Right atrium auricular region (tissue), 2 donors: ENCODE results near the gene TBC1D23. TPM values are rescaled to one million over a fixed set of nuclear protein-coding genes. Genes with fewer than 3 reads are reported as not detected.
"Not testable (repeated sequence)": the region's sequence is repeated elsewhere in the genome, so short reads cannot be mapped to it uniquely, and the experiment has no call there.

Source experiments
- DNase-seq: peaks from one replicate; pipeline ENCODE4 v3.0.0-alpha.2; 2019; ENCODE audit warnings: low spot score
- H3K27ac ChIP-seq, 2 donors: fragments of 200-600 bp; sonication (generic); 1 replicate in 1 of 2; 2 replicates in 1 of 2; pipeline ENCODE4 v1.5.1; 2016 to 2019
- H3K27me3 ChIP-seq, 2 donors: fragments of 200-600 bp; sonication (generic); one replicate each; pipeline versions ENCODE4 v1.5.1 to v1.6.0; 2017 to 2019
- H3K36me3 ChIP-seq: fragments of 200-600 bp; sonication (generic); one replicate; pipeline ENCODE4 v1.5.1; 2016
- H3K4me1 ChIP-seq, 2 donors: fragments of 200-600 bp; sonication (generic); one replicate each; pipeline versions ENCODE4 v1.5.1 to v1.6.0; 2017 to 2019
- H3K4me3 ChIP-seq, 2 donors: fragments of 200-600 bp; sonication (generic); 1 replicate in 1 of 2; 2 replicates in 1 of 2; pipeline ENCODE4 v1.5.1; 2017 to 2019; ENCODE audit warnings: mild to moderate bottlenecking in 1 of 2, moderate library complexity in 1 of 2
- H3K9me3 ChIP-seq, 2 donors: fragments of 200-600 bp; sonication (generic); one replicate each; pipeline ENCODE4 v1.5.1; 2019
- total RNA-seq, 2 donors: library from RNA; depleted of rRNA; stranded (reverse); fragments of >200 nt; gene quantifications; one replicate each; pipeline ENCODE4 v1.1.0, GENCODE V29; 2016
- TF ChIP-seq, protein P1 (sequence below), 2 donors: fragments of 200-600 bp; sonication (generic); IDR thresholded peaks; one replicate each; pipeline ENCODE4 v1.5.1; 2019; ENCODE audit warnings: antibody characterized with exemption in 2 of 2

TBC1D23 gene
- total RNA-seq, 2 donors from 2014 or later, result 16.3 to 39.5 TPM

DNA sequence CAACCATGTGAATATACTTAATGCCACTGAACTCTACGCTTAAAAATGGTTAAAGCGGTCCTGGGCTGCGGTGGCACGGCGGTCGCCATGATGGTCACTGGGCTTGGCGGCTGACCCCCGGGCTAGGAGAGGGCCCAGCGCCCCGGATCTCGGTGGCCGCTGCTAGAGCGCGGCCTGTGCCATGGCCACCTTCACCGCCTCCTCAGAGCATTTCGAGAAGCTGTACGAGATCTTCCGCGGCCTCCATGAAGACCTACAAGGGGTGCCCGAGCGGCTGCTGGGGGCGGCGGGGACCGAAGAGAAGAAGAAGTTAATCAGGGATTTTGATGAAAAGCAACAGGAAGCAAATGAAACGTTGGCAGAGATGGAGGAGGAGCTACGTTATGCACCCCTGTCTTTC is 35.6 kb upstream of the TBC1D23 start:
- Histone ChIP-seq H3K4me1 (peaks cover 0 to 17% of the 10 kb centered on the region in 2 donors), H3K9me3 (peaks cover 0 to 9% of the 10 kb centered on the region in 2 donors), H3K27me3 (no peaks in the 10 kb centered on the region), H3K4me3 (no peak overlapping the region), H3K27ac (no peak overlapping the region), H3K36me3 (no peaks in the 10 kb centered on the region)
- TF ChIP-seq, protein P1, sequence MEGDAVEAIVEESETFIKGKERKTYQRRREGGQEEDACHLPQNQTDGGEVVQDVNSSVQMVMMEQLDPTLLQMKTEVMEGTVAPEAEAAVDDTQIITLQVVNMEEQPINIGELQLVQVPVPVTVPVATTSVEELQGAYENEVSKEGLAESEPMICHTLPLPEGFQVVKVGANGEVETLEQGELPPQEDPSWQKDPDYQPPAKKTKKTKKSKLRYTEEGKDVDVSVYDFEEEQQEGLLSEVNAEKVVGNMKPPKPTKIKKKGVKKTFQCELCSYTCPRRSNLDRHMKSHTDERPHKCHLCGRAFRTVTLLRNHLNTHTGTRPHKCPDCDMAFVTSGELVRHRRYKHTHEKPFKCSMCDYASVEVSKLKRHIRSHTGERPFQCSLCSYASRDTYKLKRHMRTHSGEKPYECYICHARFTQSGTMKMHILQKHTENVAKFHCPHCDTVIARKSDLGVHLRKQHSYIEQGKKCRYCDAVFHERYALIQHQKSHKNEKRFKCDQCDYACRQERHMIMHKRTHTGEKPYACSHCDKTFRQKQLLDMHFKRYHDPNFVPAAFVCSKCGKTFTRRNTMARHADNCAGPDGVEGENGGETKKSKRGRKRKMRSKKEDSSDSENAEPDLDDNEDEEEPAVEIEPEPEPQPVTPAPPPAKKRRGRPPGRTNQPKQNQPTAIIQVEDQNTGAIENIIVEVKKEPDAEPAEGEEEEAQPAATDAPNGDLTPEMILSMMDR (IDR thresholded peaks at IDR 0.05), result no peak
- no peak for DNase-seq

DNA sequence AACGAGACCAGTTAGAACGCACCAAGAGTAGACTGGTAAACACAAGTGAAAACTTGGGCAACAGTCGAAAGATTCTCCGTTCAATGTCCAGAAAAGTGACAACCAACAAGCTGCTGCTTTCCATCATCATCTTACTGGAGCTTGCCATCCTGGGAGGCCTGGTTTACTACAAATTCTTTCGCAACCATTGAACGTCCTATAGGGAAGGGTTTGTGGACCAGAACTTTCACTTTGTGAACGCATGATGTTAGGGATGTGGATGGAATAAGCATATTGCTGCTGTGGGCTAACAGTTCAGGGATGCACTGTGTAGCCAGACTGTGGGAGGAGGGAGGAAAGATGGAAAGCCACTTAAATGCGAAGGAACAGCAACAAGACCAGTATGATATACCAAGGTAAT is 34.9 kb upstream of the TBC1D23 start:
- TF ChIP-seq, protein P1 (IDR thresholded peaks at IDR 0.05), result no peak
- Histone ChIP-seq H3K4me3 (no peak overlapping the region), H3K27me3 (no peaks in the 10 kb centered on the region), H3K27ac (peak overlapping the region in 1 of 2 donors; percentile 56), H3K4me1 (peaks cover 0 to 17% of the 10 kb centered on the region in 2 donors), H3K36me3 (no peaks in the 10 kb centered on the region), H3K9me3 (peaks cover 0 to 2% of the 10 kb centered on the region in 2 donors)
- DNase-seq, result no peak

DNA sequence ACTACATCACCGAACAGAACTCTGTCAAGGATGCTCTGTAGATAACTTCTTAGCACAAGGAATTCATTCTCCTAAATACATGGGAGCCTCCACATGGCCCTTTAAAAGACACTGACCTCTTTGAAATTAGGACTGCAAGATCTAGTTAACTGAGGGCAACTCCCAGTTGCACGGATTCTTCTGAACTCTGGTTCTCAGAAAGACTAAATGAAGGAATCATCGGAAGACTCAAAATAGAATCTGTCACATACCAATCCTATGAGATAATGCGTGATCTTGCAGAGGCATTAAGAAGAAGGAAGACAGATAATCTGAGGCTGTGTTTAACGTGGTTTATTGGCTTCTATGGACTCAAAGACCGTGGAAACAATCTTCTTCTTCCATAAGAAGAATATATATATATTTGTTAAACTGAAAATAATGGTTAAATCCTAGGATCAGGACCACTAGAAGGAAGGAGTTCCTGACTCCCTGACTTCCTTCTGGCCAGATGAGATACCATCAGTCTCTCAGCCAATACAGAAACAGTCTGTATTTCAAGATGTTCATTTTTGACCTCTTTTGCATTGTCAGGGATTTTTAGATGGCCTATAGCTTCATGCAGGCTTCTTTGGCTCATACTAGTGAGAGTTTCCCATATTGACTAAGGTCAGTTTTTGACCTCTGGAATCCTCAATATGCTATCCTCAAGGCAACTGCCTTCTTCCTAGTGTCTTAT is 33.9 kb upstream of the TBC1D23 start:
- H3K27ac ChIP-seq, result peak overlapping the region in 1 of 2 donors; percentile 56
- H3K36me3 ChIP-seq, result no peaks in the 10 kb centered on the region
- peaks cover 0 to 17% of the 10 kb centered on the region in 2 donors for H3K4me1 ChIP-seq
- TF ChIP-seq, protein P1 (IDR thresholded peaks at IDR 0.05), result no peak
- no peaks in the 10 kb centered on the region for H3K27me3 ChIP-seq
- no peaks in the 10 kb centered on the region for H3K9me3 ChIP-seq
- no peak overlapping the region for H3K4me3 ChIP-seq
- DNase-seq, result no peak

DNA sequence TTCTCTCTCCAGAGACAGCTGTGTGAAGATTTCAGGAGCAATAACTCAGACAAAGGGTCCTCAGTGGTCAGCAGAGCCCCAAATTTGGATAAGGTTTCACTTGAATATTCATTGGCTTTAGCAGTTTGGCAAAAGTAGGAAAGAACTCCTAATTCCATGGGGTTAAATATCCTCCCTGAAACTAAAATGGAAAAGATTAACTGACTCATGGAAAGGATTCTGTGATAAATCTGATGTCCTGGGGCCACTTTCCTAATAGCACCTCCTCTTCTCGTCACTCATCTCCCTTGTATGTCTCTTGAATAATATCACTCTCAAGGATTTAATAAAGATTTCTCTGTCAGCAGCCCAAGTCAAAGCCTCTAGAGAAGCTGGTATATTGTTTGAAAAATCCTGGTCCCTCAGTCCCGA is 33.3 kb upstream of the TBC1D23 start:
- peaks cover 0 to 17% of the 10 kb centered on the region in 2 donors for H3K4me1 ChIP-seq
- TF ChIP-seq, protein P1 (IDR thresholded peaks at IDR 0.05), result no peak
- H3K36me3 ChIP-seq, result no peaks in the 10 kb centered on the region
- DNase-seq, result no peak
- no peaks in the 10 kb centered on the region for H3K27me3 ChIP-seq
- H3K9me3 ChIP-seq, result no peaks in the 10 kb centered on the region
- peak overlapping the region in 1 of 2 donors; percentile 56 for H3K27ac ChIP-seq
- H3K4me3 ChIP-seq, result no peak overlapping the region

DNA sequence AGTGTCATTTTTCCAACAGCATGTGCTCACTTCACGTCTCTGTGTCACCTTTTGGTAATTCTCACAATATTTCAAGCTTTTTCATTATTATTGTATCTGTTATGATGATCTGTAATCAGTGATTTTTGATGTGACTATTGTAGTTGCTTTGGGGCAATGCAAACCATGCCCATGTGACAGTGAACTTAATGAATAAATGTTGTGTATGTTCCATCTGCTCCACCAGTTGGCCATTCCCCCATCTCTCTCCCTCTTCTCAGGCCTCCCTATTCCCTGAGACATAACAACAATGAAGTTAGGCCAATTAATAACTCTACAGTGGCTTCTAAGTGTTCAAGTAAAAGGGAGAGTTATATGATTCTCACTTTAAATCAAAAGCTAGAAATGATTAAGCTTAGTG is 32.5 kb upstream of the TBC1D23 start:
- DNase-seq, result no peak
- Histone ChIP-seq H3K27ac (no peak overlapping the region), H3K27me3 (no peaks in the 10 kb centered on the region), H3K4me1 (peaks cover 0 to 17% of the 10 kb centered on the region in 2 donors), H3K36me3 (no peaks in the 10 kb centered on the region), H3K9me3 (no peaks in the 10 kb centered on the region), H3K4me3 (no peak overlapping the region)
- TF ChIP-seq, protein P1 (IDR thresholded peaks at IDR 0.05), result no peak

DNA sequence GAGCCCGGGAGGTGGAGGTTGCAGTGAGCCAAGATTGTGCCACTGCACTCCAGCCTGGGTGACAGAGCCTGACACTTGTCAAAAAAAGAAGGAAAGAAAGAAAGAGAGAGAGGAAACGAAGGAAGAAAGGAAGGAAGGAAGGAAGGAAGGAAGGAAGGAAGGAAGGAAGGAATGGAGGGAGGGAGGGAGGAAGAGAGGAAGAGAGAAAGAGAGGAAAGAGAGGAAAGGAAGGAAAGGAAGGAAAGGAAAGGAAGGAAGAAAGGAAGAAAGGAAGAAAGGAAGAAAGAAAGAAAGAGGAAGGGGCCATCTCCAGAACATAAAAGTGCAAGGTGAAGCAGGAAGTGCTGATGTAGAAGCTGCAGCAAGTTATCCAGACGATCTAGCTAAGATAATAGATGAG is 31.6 kb upstream of the TBC1D23 start:
- not testable (repeated sequence) for H3K27ac ChIP-seq, H3K9me3 ChIP-seq, H3K36me3 ChIP-seq, H3K4me3 ChIP-seq, DNase-seq, H3K27me3 ChIP-seq
- H3K4me1 ChIP-seq, result peaks cover 0 to 17% of the 10 kb centered on the region in 2 donors
